ENCODE measurements around the gene GPR55. TPM values are rescaled to one million over a fixed set of nuclear protein-coding genes. Genes with fewer than 3 reads are reported as not detected.

GPR55 gene
- total and polyA plus RNA-seq, 2 donors (not counting 1 experiment from before 2014, with no cell fraction given): 3.0 to 4.1 TPM

- H3K27me3 ChIP-seq (replicated peaks in 1 of 4; ENCODE audit: control extremely low read depth in 1 of 4, control insufficient read depth in 3 of 4, insufficient read depth in 4 of 4, low read length in 3 of 4): no peaks in the 10 kb centered on the region
- peak overlapping the region; percentile 82 for H2AFZ ChIP-seq (ENCODE audit: insufficient read depth, low read depth, low read length, poor library complexity, severe bottlenecking)
- ChIA-PET CTCF (interaction anchor here (0.6 to 2.3 kb wide), 8 partner anchors 11 to 212 kb away, joined by 3 to 11 read pairs (median 6); partner anchors contain the start of gene ITM2C), POLR2A (interaction anchor here (1.7 kb wide), 1 partner anchor 12 kb away, joined by 4 read pairs; the partner anchor contains the start of gene ITM2C)
- H4K20me1 ChIP-seq (ENCODE audit: control insufficient read depth, insufficient read depth, low read length, poor library complexity, severe bottlenecking): no peaks in the 10 kb centered on the region
- intact Hi-C loops (cut with micrococcal nuclease): loop anchor here (10.0 kb wide), 1 partner anchor 518 kb away; the partner anchor contains the start of gene B3GNT7
- H3K9me3 Mint-ChIP-seq (ENCODE audit: insufficient read depth): no peaks in the 10 kb centered on the region
- H3K4me1 ChIP-seq (ENCODE audit: control insufficient read depth in 2 of 2, insufficient read depth in 2 of 2, low read length in 2 of 2): peaks cover 70 to 73% of the 10 kb centered on the region in 2 donors
- peaks cover 60% of the 10 kb centered on the region for H3K4me1 Mint-ChIP-seq
- peak overlapping the region in 2 of 5 experiments; percentile 3 to 24 for H3K4me3 ChIP-seq (ENCODE audit: control extremely low read depth in 1 of 5, extremely low read depth in 1 of 5, insufficient read depth in 1 of 5, low read depth in 2 of 5, low read length in 4 of 5)
- H3K4me3 Mint-ChIP-seq: peak overlapping the region; percentile 74
- peaks cover 0 to 7% (median 0%) of the 10 kb centered on the region in 3 donors for H3K9me3 ChIP-seq (ENCODE audit: control extremely low read depth in 1 of 3, control insufficient read depth in 2 of 3, insufficient read depth in 1 of 3, low read length in 2 of 3)
- no peak for DNase-seq
- H3K27me3 Mint-ChIP-seq: no peaks in the 10 kb centered on the region
- TF ChIP-seq CTCF (IDR thresholded peaks at IDR 0.05) (no peak), EZH2 (IDR thresholded peaks at IDR 0.05; ENCODE audit: borderline replicate concordance, insufficient read depth, low read depth, low read length, poor library complexity, severe bottlenecking) (no peak)
- WGBS (ENCODE audit: insufficient coverage): 67% methylated on average over 26 of the region's 27 CpGs
- H3K4me2 ChIP-seq (replicated peaks; ENCODE audit: low read depth, low read length, poor library complexity, severe bottlenecking): peak overlapping the region; percentile 74
- H3K27ac ChIP-seq (ENCODE audit: low read length in 2 of 2): peak overlapping the region; percentile 80 to 83
- no peak for ATAC-seq (ENCODE audit: low read depth)
- H3K79me2 ChIP-seq (ENCODE audit: control insufficient read depth, insufficient read depth, low read length): peaks cover 20% of the 10 kb centered on the region
- H3K27ac Mint-ChIP-seq: peak overlapping the region; percentile 92
- H3K9ac ChIP-seq (ENCODE audit: low read length): peak overlapping the region; percentile 22
- peaks cover 0 to 24% of the 10 kb centered on the region in 2 experiments for H3K36me3 ChIP-seq (replicated peaks in 1 of 2; ENCODE audit: control extremely low read depth in 1 of 2, control insufficient read depth in 1 of 2, extremely low read depth in 1 of 2, insufficient read depth in 2 of 2, low read length in 1 of 2)
These were observed 47.8 kb downstream of the GPR55 start for GRCh38 chr2:230877116-230877758.

All from B cell (primary cell).